Measurements from ENCODE around the gene GPR179.

DNA sequence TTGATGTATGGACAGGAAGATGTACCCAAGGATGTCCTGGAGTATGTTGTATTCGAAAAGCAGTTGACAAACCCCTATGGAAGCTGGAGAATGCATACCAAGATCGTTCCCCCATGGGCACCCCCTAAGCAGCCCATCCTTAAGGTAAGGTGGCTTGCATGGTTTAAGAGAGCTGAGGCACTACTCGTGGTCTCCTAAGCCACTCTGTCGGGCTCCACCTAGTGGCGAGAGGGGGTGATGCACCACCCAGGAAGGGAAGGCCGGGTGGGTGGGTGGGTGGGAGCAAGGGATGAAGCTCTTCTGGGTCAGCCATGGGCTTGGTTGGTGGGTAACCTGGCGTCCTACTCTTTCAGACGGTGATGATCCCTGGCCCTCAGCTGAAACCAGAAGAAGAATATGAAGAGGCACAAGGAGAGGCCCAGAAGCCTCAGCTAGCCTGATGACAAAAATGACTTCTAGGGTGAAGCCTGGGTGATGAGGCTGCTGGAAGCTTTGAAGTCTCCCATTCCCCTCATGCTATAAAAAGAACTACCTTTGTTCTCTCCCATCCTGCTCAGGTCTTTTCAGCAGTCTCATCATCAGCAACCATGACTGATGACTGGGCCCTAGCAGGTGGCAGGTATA, 21.5 kb downstream of the GPR179 start:
- TF ChIP-seq CTCF (conservative IDR thresholded peaks at IDR 0.05 in 1 of 2, IDR thresholded peaks at IDR 0.05 in 1 of 2; ENCODE audit: low read depth in 1 of 2, low read length in 2 of 2) (peak; percentile 48 to 68), EZH2 (IDR thresholded peaks at IDR 0.05; ENCODE audit: low read length, missing control alignments) (no peak)

Measured in fibroblast of lung (primary cell).